ENCODE measurements around the gene MAST4.

The MAST4 gene

DNA sequence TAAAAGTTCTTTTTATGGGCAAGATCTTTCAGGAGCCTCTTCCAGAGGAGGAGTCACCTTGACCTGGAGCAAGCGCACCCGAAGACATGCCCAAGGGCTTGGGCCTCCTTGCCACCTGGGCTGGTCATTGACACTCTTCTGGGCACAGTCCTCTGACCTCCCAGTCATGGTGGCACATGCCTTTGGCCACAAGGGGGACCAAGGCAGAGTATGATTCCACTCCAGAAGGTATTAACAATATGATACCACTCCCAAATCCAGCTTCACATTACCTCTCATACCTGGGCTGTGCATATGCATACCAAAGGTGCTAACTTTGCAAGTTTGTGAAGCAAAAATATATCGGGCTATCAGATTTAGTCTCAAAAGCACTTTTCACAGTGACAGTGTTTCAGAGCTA lies 84.6 kb downstream of the MAST4 start:
- Histone ChIP-seq H3K4me3 (ENCODE audit: low read length) (no peak overlapping the region), H3K79me2 (ENCODE audit: control insufficient read depth, low read length) (no peaks in the 10 kb centered on the region), H3F3A (ENCODE audit: control insufficient read depth, insufficient read depth) (no peaks in the 10 kb centered on the region), H3K4me1 (ENCODE audit: control insufficient read depth, low read length) (no peaks in the 10 kb centered on the region), H3K4me2 (ENCODE audit: low read length) (no peak overlapping the region), H4K20me1 (ENCODE audit: control insufficient read depth, insufficient read depth, low read depth, low read length) (no peaks in the 10 kb centered on the region), H3K27ac (ENCODE audit: low read depth, low read length) (no peak overlapping the region), H3K9me2 (replicated peaks; ENCODE audit: control insufficient read depth, low read length) (no peaks in the 10 kb centered on the region), H3K9me3 (ENCODE audit: control insufficient read depth, insufficient read depth, low read length) (no peaks in the 10 kb centered on the region), H3K27me3 (ENCODE audit: control insufficient read depth, low read length) (0 out of 2 replicates have a peak, but pooled peaks cover 6% of the 10 kb centered on the region), H3K36me3 (ENCODE audit: control insufficient read depth, low read length) (no peaks in the 10 kb centered on the region)
- no peak for TF ChIP-seq EZH2phosphoT487 (IDR thresholded peaks at IDR 0.05; ENCODE audit: borderline replicate concordance, low read length)
- TF ChIP-seq, protein P1, sequence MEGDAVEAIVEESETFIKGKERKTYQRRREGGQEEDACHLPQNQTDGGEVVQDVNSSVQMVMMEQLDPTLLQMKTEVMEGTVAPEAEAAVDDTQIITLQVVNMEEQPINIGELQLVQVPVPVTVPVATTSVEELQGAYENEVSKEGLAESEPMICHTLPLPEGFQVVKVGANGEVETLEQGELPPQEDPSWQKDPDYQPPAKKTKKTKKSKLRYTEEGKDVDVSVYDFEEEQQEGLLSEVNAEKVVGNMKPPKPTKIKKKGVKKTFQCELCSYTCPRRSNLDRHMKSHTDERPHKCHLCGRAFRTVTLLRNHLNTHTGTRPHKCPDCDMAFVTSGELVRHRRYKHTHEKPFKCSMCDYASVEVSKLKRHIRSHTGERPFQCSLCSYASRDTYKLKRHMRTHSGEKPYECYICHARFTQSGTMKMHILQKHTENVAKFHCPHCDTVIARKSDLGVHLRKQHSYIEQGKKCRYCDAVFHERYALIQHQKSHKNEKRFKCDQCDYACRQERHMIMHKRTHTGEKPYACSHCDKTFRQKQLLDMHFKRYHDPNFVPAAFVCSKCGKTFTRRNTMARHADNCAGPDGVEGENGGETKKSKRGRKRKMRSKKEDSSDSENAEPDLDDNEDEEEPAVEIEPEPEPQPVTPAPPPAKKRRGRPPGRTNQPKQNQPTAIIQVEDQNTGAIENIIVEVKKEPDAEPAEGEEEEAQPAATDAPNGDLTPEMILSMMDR (IDR thresholded peaks at IDR 0.05; ENCODE audit: low read depth, low read length, poor library complexity, severe bottlenecking), result no peak

- Histone ChIP-seq H3K27me3 (ENCODE audit: control insufficient read depth, low read length) (no peaks in the 10 kb centered on the region), H3K9me2 (replicated peaks; ENCODE audit: control insufficient read depth, low read length) (no peaks in the 10 kb centered on the region), H3K4me1 (ENCODE audit: control insufficient read depth, low read length) (no peaks in the 10 kb centered on the region), H3K4me3 (ENCODE audit: low read length) (no peak overlapping the region), H3K4me2 (ENCODE audit: low read length) (no peak overlapping the region), H3K9me3 (ENCODE audit: control insufficient read depth, insufficient read depth, low read length) (no peaks in the 10 kb centered on the region), H3F3A (ENCODE audit: control insufficient read depth, insufficient read depth) (no peaks in the 10 kb centered on the region), H4K20me1 (ENCODE audit: control insufficient read depth, insufficient read depth, low read depth, low read length) (no peaks in the 10 kb centered on the region), H3K27ac (ENCODE audit: low read depth, low read length) (no peak overlapping the region), H3K36me3 (ENCODE audit: control insufficient read depth, low read length) (no peaks in the 10 kb centered on the region), H3K79me2 (ENCODE audit: control insufficient read depth, low read length) (no peaks in the 10 kb centered on the region)
- TF ChIP-seq EZH2phosphoT487 (IDR thresholded peaks at IDR 0.05; ENCODE audit: borderline replicate concordance, low read length), result no peak
- TF ChIP-seq, protein P1 (IDR thresholded peaks at IDR 0.05; ENCODE audit: low read depth, low read length, poor library complexity, severe bottlenecking), result no peak
These were observed 88.5 kb downstream of the MAST4 start for GRCh38 chr5:66684663-66685062.

GRCh38 chr5:66689522-66690220 lies 93.5 kb downstream of the MAST4 start:
- Histone ChIP-seq H3K4me2 (ENCODE audit: low read length) (no peak overlapping the region), H3K27me3 (ENCODE audit: control insufficient read depth, low read length) (peaks cover 2% of the 10 kb centered on the region; the same call in 1 of the 2 replicates), H3K36me3 (ENCODE audit: control insufficient read depth, low read length) (no peaks in the 10 kb centered on the region), H3K9me3 (ENCODE audit: control insufficient read depth, insufficient read depth, low read length) (no peaks in the 10 kb centered on the region), H3K9me2 (replicated peaks; ENCODE audit: control insufficient read depth, low read length) (no peaks in the 10 kb centered on the region), H4K20me1 (ENCODE audit: control insufficient read depth, insufficient read depth, low read depth, low read length) (no peaks in the 10 kb centered on the region), H3K4me1 (ENCODE audit: control insufficient read depth, low read length) (no peaks in the 10 kb centered on the region), H3K27ac (ENCODE audit: low read depth, low read length) (no peak overlapping the region), H3F3A (ENCODE audit: control insufficient read depth, insufficient read depth) (no peaks in the 10 kb centered on the region), H3K4me3 (ENCODE audit: low read length) (no peak overlapping the region), H3K79me2 (ENCODE audit: control insufficient read depth, low read length) (no peaks in the 10 kb centered on the region)
- TF ChIP-seq, protein P1 (IDR thresholded peaks at IDR 0.05; ENCODE audit: low read depth, low read length, poor library complexity, severe bottlenecking), result no peak
- no peak for TF ChIP-seq EZH2phosphoT487 (IDR thresholded peaks at IDR 0.05; ENCODE audit: borderline replicate concordance, low read length)

Data from DOHH2 (cell line).